A549 (cell line): ENCODE measurements around the gene EXOSC2. TPM values are rescaled to one million over a fixed set of nuclear protein-coding genes. Genes with fewer than 3 reads are reported as not detected.

ENCODE experiments used
- BCL3 ChIP-seq: fragments of >200 bp; sonication (Bioruptor Twin); formaldehyde crosslinking; IDR thresholded peaks from 3 replicates; pipeline ENCODE4 v1.6.1; 2016
- BHLHE40 ChIP-seq: IDR thresholded peaks from 2 replicates; pipeline ENCODE4 v1.6.1; 2012; ENCODE audit warnings: low read depth, low read length, inconsistent platforms
- CEBPB ChIP-seq, 2 experiments: fragments of >200 bp in 1 of 2; sonication (Bioruptor Twin) in 1 of 2; formaldehyde crosslinking in 1 of 2; IDR thresholded peaks; 2 replicates each; pipeline ENCODE4 v1.6.1; 2012 to 2016
- CHD2 ChIP-seq: fragments of 150-350 bp; IDR thresholded peaks from 2 replicates; pipeline ENCODE4 v1.6.1; 2014; ENCODE audit warnings: low read length; ENCODE audit not compliant: partially characterized antibody
- EHF ChIP-seq: fragments of 250-450 bp; sonication (Bioruptor Pico); IDR thresholded peaks from 2 replicates; pipeline ENCODE4 v1.5.0; 2020; ENCODE audit warnings: mild to moderate bottlenecking
- ESRRA ChIP-seq: fragments of 150-350 bp; IDR thresholded peaks from 2 replicates; pipeline ENCODE4 v1.6.1; 2014; ENCODE audit warnings: mild to moderate bottlenecking, low read length, borderline replicate concordance
- FOSB ChIP-seq: fragments of 250-450 bp; sonication (Bioruptor Pico); IDR thresholded peaks from 2 replicates; pipeline ENCODE4 v1.5.0; 2020; ENCODE audit warnings: mild to moderate bottlenecking, moderate library complexity
- FOXS1 ChIP-seq: fragments of 250-450 bp; sonication (Bioruptor Pico); IDR thresholded peaks from 2 replicates; pipeline ENCODE4 v1.5.0; 2020; ENCODE audit warnings: mild to moderate bottlenecking, moderate library complexity
- GATA3 ChIP-seq: IDR thresholded peaks from 2 replicates; pipeline ENCODE4 v1.6.1; 2012; ENCODE audit warnings: borderline replicate concordance
- HES2 ChIP-seq: fragments of >200 bp; sonication (Bioruptor Twin); formaldehyde crosslinking; IDR thresholded peaks from 2 replicates; pipeline ENCODE4 v1.6.1; 2016
- HEYL ChIP-seq: fragments of 250-450 bp; sonication (Bioruptor Pico); IDR thresholded peaks from 2 replicates; pipeline ENCODE4 v1.8.0; 2021; ENCODE audit warnings: mild to moderate bottlenecking, moderate library complexity
- HMGXB4 ChIP-seq: fragments of 250-450 bp; sonication (Bioruptor Pico); IDR thresholded peaks from 2 replicates; pipeline ENCODE4 v1.5.0; 2021; ENCODE audit warnings: mild to moderate bottlenecking, moderate library complexity, borderline replicate concordance
- HOXB5 ChIP-seq: fragments of 250-450 bp; sonication (Bioruptor Pico); IDR thresholded peaks from 2 replicates; pipeline ENCODE4 v1.5.0; 2020; ENCODE audit warnings: mild to moderate bottlenecking, moderate library complexity
- JUN ChIP-seq, 2 experiments: fragments of >200 bp; sonication (Bioruptor Twin); formaldehyde crosslinking; IDR thresholded peaks; 2 replicates in 1 of 2; 3 replicates in 1 of 2; pipeline ENCODE4 v1.6.1; 2016 to 2017
- JUNB ChIP-seq: fragments of >200 bp; sonication (Bioruptor Twin); formaldehyde crosslinking; IDR thresholded peaks from 2 replicates; pipeline ENCODE4 v1.6.1; 2016
- KDM1A ChIP-seq: fragments of 200-600 bp; sonication (generic); IDR thresholded peaks from 2 replicates; pipeline ENCODE4 v1.6.1; 2016; ENCODE audit warnings: low read depth, mild to moderate bottlenecking
- KDM5A ChIP-seq: fragments of 200-600 bp; sonication (generic); IDR thresholded peaks from 2 replicates; pipeline ENCODE4 v1.6.1; 2016; ENCODE audit warnings: antibody characterized with exemption, mild to moderate bottlenecking
- MAFK ChIP-seq: fragments of 450-650 bp; IDR thresholded peaks from 2 replicates; pipeline ENCODE4 v1.6.1; 2014; ENCODE audit not compliant: partially characterized antibody
- MYC ChIP-seq: IDR thresholded peaks from 2 replicates; pipeline ENCODE4 v1.6.1; 2012; ENCODE audit warnings: mild to moderate bottlenecking, inconsistent platforms, low read length, improper control_type of control experiment, borderline replicate concordance
- NPAS2 ChIP-seq: fragments of 250-450 bp; sonication (Bioruptor Pico); IDR thresholded peaks from 2 replicates; pipeline ENCODE4 v1.8.0; 2022; ENCODE audit warnings: mild to moderate bottlenecking, moderate library complexity, borderline replicate concordance
- NR3C1 ChIP-seq: fragments of >200 bp; sonication (Bioruptor Twin); formaldehyde crosslinking; IDR thresholded peaks from 3 replicates; pipeline ENCODE4 v1.6.1; 2017
- PBX3 ChIP-seq: IDR thresholded peaks from 2 replicates; pipeline ENCODE4 v1.6.1; 2012
- PHF8 ChIP-seq: fragments of 200-600 bp; sonication (generic); IDR thresholded peaks from 2 replicates; pipeline ENCODE4 v1.6.1; 2016; ENCODE audit warnings: low read depth, mild to moderate bottlenecking, antibody characterized with exemption, moderate library complexity, borderline replicate concordance
- POLR2AphosphoS2 ChIP-seq: conservative IDR thresholded peaks from 2 replicates; pipeline ENCODE4 v1.6.1; 2012; ENCODE audit warnings: low read length, improper control_type of control experiment, inconsistent platforms
- RAD21 ChIP-seq, 2 experiments: fragments of >200 bp in 1 of 2; sonication (Bioruptor Twin) in 1 of 2; formaldehyde crosslinking in 1 of 2; IDR thresholded peaks in 1 of 2; conservative IDR thresholded peaks in 1 of 2; 2 replicates in 1 of 2; 3 replicates in 1 of 2; pipeline ENCODE4 v1.6.1; 2012 to 2018; ENCODE audit warnings: inconsistent platforms in 1 of 2
- RARB ChIP-seq: fragments of 250-450 bp; sonication (Bioruptor Pico); IDR thresholded peaks from 2 replicates; pipeline ENCODE4 v1.8.0; 2021; ENCODE audit warnings: mild to moderate bottlenecking, moderate library complexity
- RCOR1 ChIP-seq: fragments of 150-350 bp; IDR thresholded peaks from 2 replicates; pipeline ENCODE4 v1.6.1; 2014; ENCODE audit warnings: antibody characterized with exemption, low read length, low read depth
- REST ChIP-seq: fragments of 200-600 bp; sonication (generic); IDR thresholded peaks from 2 replicates; pipeline ENCODE4 v1.6.1; 2016; ENCODE audit warnings: antibody characterized with exemption, mild to moderate bottlenecking, moderate library complexity
- RFX5 ChIP-seq: fragments of 450-650 bp; IDR thresholded peaks from 2 replicates; pipeline ENCODE4 v1.7.1; 2014; ENCODE audit warnings: antibody characterized with exemption, mild to moderate bottlenecking, moderate library complexity
- RNF2 ChIP-seq: fragments of 200-600 bp; sonication (generic); IDR thresholded peaks from 2 replicates; pipeline ENCODE4 v1.6.1; 2016; ENCODE audit warnings: low read depth, mild to moderate bottlenecking, antibody characterized with exemption, moderate library complexity, borderline replicate concordance
- SREBF2 ChIP-seq: fragments of 450-650 bp; IDR thresholded peaks from 2 replicates; pipeline ENCODE4 v1.6.1; 2014; ENCODE audit warnings: mild to moderate bottlenecking, moderate library complexity
- TFCP2L1 ChIP-seq: fragments of 250-450 bp; sonication (Bioruptor Pico); IDR thresholded peaks from 2 replicates; pipeline ENCODE4 v1.5.0; 2021; ENCODE audit warnings: mild to moderate bottlenecking
- USF2 ChIP-seq: fragments of 450-650 bp; IDR thresholded peaks from 2 replicates; pipeline ENCODE4 v1.6.1; 2014; ENCODE audit warnings: antibody characterized with exemption
- ZNF302 ChIP-seq: fragments of 250-450 bp; sonication (Bioruptor Pico); IDR thresholded peaks from 2 replicates; pipeline ENCODE4 v1.9.0; 2021; ENCODE audit warnings: inconsistent platforms, mild to moderate bottlenecking, moderate library complexity
- polyA plus RNA-seq, 4 experiments: library from polyadenylated mRNA; depleted of rRNA in 3 of 4; stranded (reverse); fragments of >200 nt; fragmentation: RNase III in 1 of 4; extraction: RNeasy Plus Mini Kit Qiagen cat#74134 plus additional on column Dnase treatment in 1 of 4; gene quantifications; 2 replicates in 3 of 4; 3 replicates in 1 of 4; pipeline ENCODE4 v1.2.3, GENCODE V29; 2011 to 2017

Gene EXOSC2
- polyA plus RNA-seq, 2 of the 4 experiments (the other 2 are of a cell fraction) = 96.8 to 101 TPM

- TF ChIP-seq SREBF2 = no peak
- TF ChIP-seq GATA3 = no peak
- TF ChIP-seq BCL3 = peak; percentile 41; the same call in 1 of the 3 replicates
- no peak for TF ChIP-seq JUNB
- TF ChIP-seq PHF8 = peak; percentile 3; the same call in 1 of the 2 replicates
- no peak for TF ChIP-seq ZNF302 (CRISPR knock-in tag)
- no peak for TF ChIP-seq PBX3
- no peak for TF ChIP-seq RARB (CRISPR knock-in tag)
- no peak for TF ChIP-seq REST
- no peak for TF ChIP-seq RAD21 (conservative IDR thresholded peaks at IDR 0.05 in 1 of 2, IDR thresholded peaks at IDR 0.05 in 1 of 2)
- 0 out of 2 replicates have a peak, but pooled peaks have one; percentile 28 for TF ChIP-seq USF2
- no peak for TF ChIP-seq NR3C1
- 0 out of 2 replicates have a peak, but pooled peaks have one; percentile 28 for TF ChIP-seq KDM1A
- TF ChIP-seq CHD2 = no peak
- TF ChIP-seq BHLHE40 = no peak
- TF ChIP-seq HOXB5 = no peak
- no peak for TF ChIP-seq KDM5A
- TF ChIP-seq RCOR1 = no peak
- no peak for TF ChIP-seq HMGXB4 (CRISPR knock-in tag)
- no peak for TF ChIP-seq POLR2AphosphoS2
- peak in 1 of 2 experiments; percentile 67; a peak in 2 of 5 replicates for TF ChIP-seq JUN (IDR thresholded peaks at IDR 0.05)
- peak; percentile 86 for TF ChIP-seq MYC
- no peak for TF ChIP-seq FOXS1
- TF ChIP-seq CEBPB (IDR thresholded peaks at IDR 0.05) = no peak
- no peak for TF ChIP-seq ESRRA
- no peak for TF ChIP-seq EHF (CRISPR knock-in tag)
- TF ChIP-seq RNF2 = no peak
- TF ChIP-seq MAFK = no peak
- no peak for TF ChIP-seq FOSB (CRISPR knock-in tag)
- no peak for TF ChIP-seq HEYL (CRISPR knock-in tag)
- peak; percentile 41; the same call in 1 of the 2 replicates for TF ChIP-seq NPAS2 (CRISPR knock-in tag)
- no peak for TF ChIP-seq TFCP2L1
- TF ChIP-seq RFX5 = no peak
- TF ChIP-seq HES2 = no peak
Measured at GRCh38 chr9:130680836-130681768, 12.5 kb upstream of the EXOSC2 start (continued).
